ENCODE results near the gene IFNL4.

GRCh38 chr19:39263912-39264305, 15.3 kb upstream of the IFNL4 start:
- TF ChIP-seq POLR2A (IDR thresholded peaks at IDR 0.05) (no peak), CTCF (IDR thresholded peaks at IDR 0.05) (no peak), EP300 (IDR thresholded peaks at IDR 0.05) (no peak)

Data from tibial nerve (tissue), 4 donors.